Measurements from ENCODE around the gene KCNH6. TPM values are rescaled to one million over a fixed set of nuclear protein-coding genes. Genes with fewer than 3 reads are reported as not detected.

The KCNH6 gene
- total and polyA plus RNA-seq, 2 donors from 2014 or later: 0.57 to 4.8 TPM

- no peak overlapping the region for H3K4me3 ChIP-seq (ENCODE audit: low read length in 3 of 3)
- H3K27ac ChIP-seq (ENCODE audit: low read depth in 2 of 2, low read length in 2 of 2): no peak overlapping the region
- TF ChIP-seq CTCF (IDR thresholded peaks at IDR 0.05; ENCODE audit: borderline replicate concordance, extremely low read depth, insufficient read depth): no peak
- H3K4me1 ChIP-seq (ENCODE audit: control insufficient read depth in 2 of 3, insufficient read depth in 2 of 3, low read depth in 1 of 3, low read length in 3 of 3): no peaks in the 10 kb centered on the region
- DNase-seq (peak in 1 of 5 donors; percentile 76), FAIRE-seq (no peak)
- no peak overlapping the region for H3K9ac ChIP-seq (ENCODE audit: low read length in 3 of 3)
- intact Hi-C loops (cut with DNase I): no loop called here
- no peaks in the 10 kb centered on the region for H3K36me3 ChIP-seq (ENCODE audit: control insufficient read depth in 2 of 3, insufficient read depth in 3 of 3, low read length in 3 of 3)
- no peaks in the 10 kb centered on the region for H3K27me3 ChIP-seq (ENCODE audit: control insufficient read depth, insufficient read depth, low read length)
- no peaks in the 10 kb centered on the region for H3K9me3 ChIP-seq (ENCODE audit: control insufficient read depth in 2 of 3, insufficient read depth in 1 of 3, low read length in 3 of 3)
These were observed 8.1 kb downstream of the KCNH6 start for GRCh38 chr17:63531022-63531965.

GRCh38 chr17:63533433-63534077 is 10.4 kb downstream of the KCNH6 start:
- DNase-seq (peak in 1 of 5 donors; percentile 61), FAIRE-seq (no peak)
- Histone ChIP-seq H3K4me1 (ENCODE audit: control insufficient read depth in 2 of 3, insufficient read depth in 2 of 3, low read depth in 1 of 3, low read length in 3 of 3) (peaks cover 0 to 3% (median 0%) of the 10 kb centered on the region in 3 donors), H3K9me3 (ENCODE audit: control insufficient read depth in 2 of 3, insufficient read depth in 1 of 3, low read length in 3 of 3) (no peaks in the 10 kb centered on the region), H3K9ac (ENCODE audit: low read length in 3 of 3) (no peak overlapping the region), H3K27me3 (ENCODE audit: control insufficient read depth, insufficient read depth, low read length) (peaks cover 2% of the 10 kb centered on the region), H3K4me3 (ENCODE audit: low read length in 3 of 3) (no peak overlapping the region), H3K27ac (ENCODE audit: low read depth in 2 of 2, low read length in 2 of 2) (no peak overlapping the region), H3K36me3 (ENCODE audit: control insufficient read depth in 2 of 3, insufficient read depth in 3 of 3, low read length in 3 of 3) (no peaks in the 10 kb centered on the region)
- no peak for TF ChIP-seq CTCF (IDR thresholded peaks at IDR 0.05; ENCODE audit: borderline replicate concordance, extremely low read depth, insufficient read depth)
- intact Hi-C loops (cut with DNase I): no loop called here

GRCh38 chr17:63534078-63534570 is 11.0 kb downstream of the KCNH6 start:
- TF ChIP-seq CTCF (IDR thresholded peaks at IDR 0.05; ENCODE audit: borderline replicate concordance, extremely low read depth, insufficient read depth): no peak
- Histone ChIP-seq H3K27ac (ENCODE audit: low read depth in 2 of 2, low read length in 2 of 2) (no peak overlapping the region), H3K36me3 (ENCODE audit: control insufficient read depth in 2 of 3, insufficient read depth in 3 of 3, low read length in 3 of 3) (no peaks in the 10 kb centered on the region), H3K27me3 (ENCODE audit: control insufficient read depth, insufficient read depth, low read length) (peaks cover 6% of the 10 kb centered on the region), H3K4me3 (ENCODE audit: low read length in 3 of 3) (no peak overlapping the region), H3K9ac (ENCODE audit: low read length in 3 of 3) (no peak overlapping the region), H3K4me1 (ENCODE audit: control insufficient read depth in 2 of 3, insufficient read depth in 2 of 3, low read depth in 1 of 3, low read length in 3 of 3) (peaks cover 0 to 3% (median 0%) of the 10 kb centered on the region in 3 donors), H3K9me3 (ENCODE audit: control insufficient read depth in 2 of 3, insufficient read depth in 1 of 3, low read length in 3 of 3) (no peaks in the 10 kb centered on the region)
- intact Hi-C loops (cut with DNase I): no loop called here
- DNase-seq (peak in 1 of 5 donors; percentile 62), FAIRE-seq (no peak)
